ENCODE measurements around the gene IQCB1.

GRCh38 chr3:121803771-121804320 is 31.0 kb downstream of the IQCB1 start:
- TF ChIP-seq MAZ (CRISPR knock-in tag; conservative IDR thresholded peaks at IDR 0.05 in 1 of 2, IDR thresholded peaks at IDR 0.05 in 1 of 2): no peak
- no peak for TF ChIP-seq ZNF512 (tag; IDR thresholded peaks at IDR 0.05)
- no peak for TF ChIP-seq ADNP (tag; IDR thresholded peaks at IDR 0.05)
- no peak for TF ChIP-seq SMAD1 (IDR thresholded peaks at IDR 0.05; ENCODE audit: low read depth, low read length, partially characterized antibody)

All from K562 (cell line).